Upper lobe of left lung (tissue), 4 donors: ENCODE measurements around the gene TNRC6B.

Experiments
- CTCF ChIP-seq, 6 experiments: fragments of 450-650 bp in 4 of 6; fragments of 200-600 bp in 2 of 6; sonication (generic) in 2 of 6; IDR thresholded peaks; one replicate each; pipeline ENCODE4 v1.5.1; 2016 to 2019; ENCODE audit warnings: antibody characterized with exemption in 6 of 6
- EP300 ChIP-seq, 4 donors: sonication (generic); formaldehyde crosslinking; IDR thresholded peaks; one replicate each; pipeline ENCODE4 v1.5.1; 2017; ENCODE audit warnings: antibody characterized with exemption in 4 of 4, control low read depth in 2 of 4
- POLR2A ChIP-seq, 4 donors: fragments of 450-650 bp; IDR thresholded peaks; one replicate each; pipeline ENCODE4 v1.5.1; 2016 to 2017; ENCODE audit warnings: antibody characterized with exemption in 4 of 4, mild to moderate bottlenecking in 2 of 4

- TF ChIP-seq CTCF (IDR thresholded peaks at IDR 0.05) (no peak), EP300 (IDR thresholded peaks at IDR 0.05) (no peak), POLR2A (IDR thresholded peaks at IDR 0.05) (no peak)
These were observed 12.3 kb downstream of the TNRC6B start for GRCh38 chr22:40189997-40190396.
